Colonic mucosa (tissue), 4 donors: ENCODE results near the gene PLEKHJ1. TPM values are rescaled to one million over a fixed set of nuclear protein-coding genes. Genes with fewer than 3 reads are reported as not detected.

Source experiments
- DNase-seq: peaks from one replicate; pipeline ENCODE4 v3.0.0-alpha.2; 2020
- H3K27ac ChIP-seq: fragments of 200-600 bp; one replicate; pipeline ENCODE4 v1.8.0; 2021
- H3K27me3 ChIP-seq: fragments of 200-600 bp; one replicate; pipeline ENCODE4 v1.8.0; 2021
- H3K36me3 ChIP-seq: fragments of 200-600 bp; one replicate; pipeline ENCODE4 v1.8.0; 2021
- H3K4me1 ChIP-seq: fragments of 200-600 bp; one replicate; pipeline ENCODE4 v1.8.0; 2021; ENCODE audit warnings: mild to moderate bottlenecking
- H3K4me3 ChIP-seq: fragments of 200-600 bp; one replicate; pipeline ENCODE4 v1.8.0; 2021
- H3K9ac ChIP-seq, 2 donors: one replicate each; pipeline ENCODE4 v1.7.0; 2013; ENCODE audit warnings: control low read depth in 2 of 2, low read depth in 2 of 2, low read length in 2 of 2
- H3K9me3 ChIP-seq: fragments of 200-600 bp; one replicate; pipeline ENCODE4 v1.8.0; 2021
- intact Hi-C: fragments of 100-400 bp; cut with DNase I; formaldehyde crosslinking; loops from one replicate; pipeline ENCODE4 v1.14.1; 2022
- total RNA-seq, 2 donors: library from RNA; stranded (reverse); fragmentation: NEBNext Ultra II Directional in 1 of 2; extraction: Animal tissue kit (Norgen Biotek cat#: 25700) in 1 of 2; gene quantifications; one replicate each; pipeline ENCODE4 v1.2.1, GENCODE V29; 2021
- TF ChIP-seq, protein P1 (sequence below): fragments of 200-600 bp; IDR thresholded peaks from one replicate; pipeline ENCODE4 v1.8.0; 2022; ENCODE audit warnings: antibody characterized with exemption, mild to moderate bottlenecking
- donor health status: healthy.
- donor health status: DM: no; HTN: no; CAD: no.
- donor health status: DM: no; HTN: no; CAD: no.

Gene PLEKHJ1
- total RNA-seq, 2 donors from 2014 or later: 176 to 238 TPM

DNA sequence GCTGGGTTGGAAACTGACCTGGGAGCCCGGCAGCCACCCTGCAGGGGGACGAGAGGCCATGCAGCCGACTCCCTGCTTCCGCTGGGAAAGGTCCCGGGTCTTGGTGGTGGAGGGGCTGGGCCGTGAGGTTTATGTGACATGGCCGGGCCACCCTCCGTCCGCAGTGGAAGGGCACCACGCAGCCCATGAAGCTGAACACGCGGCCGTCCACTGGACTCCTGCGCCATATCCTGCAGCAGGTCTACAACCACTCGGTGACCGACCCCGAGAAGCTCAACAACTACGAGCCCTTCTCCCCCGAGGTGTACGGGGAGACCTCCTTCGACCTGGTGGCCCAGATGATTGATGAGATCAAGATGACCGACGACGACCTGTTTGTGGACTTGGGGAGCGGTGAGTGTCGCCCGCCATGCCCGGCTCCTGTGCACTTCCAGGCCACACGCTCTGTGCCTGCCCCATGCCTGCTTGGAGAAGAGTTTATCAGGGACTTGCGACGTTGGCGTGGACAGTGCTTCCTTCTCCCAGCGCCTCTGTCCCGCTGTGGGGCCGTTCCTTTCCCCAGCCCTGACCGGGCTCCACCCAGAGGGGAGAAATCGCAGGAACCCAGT lies 45.2 kb downstream of the PLEKHJ1 start:
- H3K27me3 ChIP-seq: no peaks in the 10 kb centered on the region
- H3K4me1 ChIP-seq: no peaks in the 10 kb centered on the region
- H3K36me3 ChIP-seq: peaks cover 8% of the 10 kb centered on the region
- no peak overlapping the region for H3K4me3 ChIP-seq
- H3K9me3 ChIP-seq: no peaks in the 10 kb centered on the region
- TF ChIP-seq, protein P1, sequence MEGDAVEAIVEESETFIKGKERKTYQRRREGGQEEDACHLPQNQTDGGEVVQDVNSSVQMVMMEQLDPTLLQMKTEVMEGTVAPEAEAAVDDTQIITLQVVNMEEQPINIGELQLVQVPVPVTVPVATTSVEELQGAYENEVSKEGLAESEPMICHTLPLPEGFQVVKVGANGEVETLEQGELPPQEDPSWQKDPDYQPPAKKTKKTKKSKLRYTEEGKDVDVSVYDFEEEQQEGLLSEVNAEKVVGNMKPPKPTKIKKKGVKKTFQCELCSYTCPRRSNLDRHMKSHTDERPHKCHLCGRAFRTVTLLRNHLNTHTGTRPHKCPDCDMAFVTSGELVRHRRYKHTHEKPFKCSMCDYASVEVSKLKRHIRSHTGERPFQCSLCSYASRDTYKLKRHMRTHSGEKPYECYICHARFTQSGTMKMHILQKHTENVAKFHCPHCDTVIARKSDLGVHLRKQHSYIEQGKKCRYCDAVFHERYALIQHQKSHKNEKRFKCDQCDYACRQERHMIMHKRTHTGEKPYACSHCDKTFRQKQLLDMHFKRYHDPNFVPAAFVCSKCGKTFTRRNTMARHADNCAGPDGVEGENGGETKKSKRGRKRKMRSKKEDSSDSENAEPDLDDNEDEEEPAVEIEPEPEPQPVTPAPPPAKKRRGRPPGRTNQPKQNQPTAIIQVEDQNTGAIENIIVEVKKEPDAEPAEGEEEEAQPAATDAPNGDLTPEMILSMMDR: no peak
- no peak for DNase-seq
- intact Hi-C loops: no loop called here
- H3K9ac ChIP-seq: no peak overlapping the region
- H3K27ac ChIP-seq: no peak overlapping the region

DNA sequence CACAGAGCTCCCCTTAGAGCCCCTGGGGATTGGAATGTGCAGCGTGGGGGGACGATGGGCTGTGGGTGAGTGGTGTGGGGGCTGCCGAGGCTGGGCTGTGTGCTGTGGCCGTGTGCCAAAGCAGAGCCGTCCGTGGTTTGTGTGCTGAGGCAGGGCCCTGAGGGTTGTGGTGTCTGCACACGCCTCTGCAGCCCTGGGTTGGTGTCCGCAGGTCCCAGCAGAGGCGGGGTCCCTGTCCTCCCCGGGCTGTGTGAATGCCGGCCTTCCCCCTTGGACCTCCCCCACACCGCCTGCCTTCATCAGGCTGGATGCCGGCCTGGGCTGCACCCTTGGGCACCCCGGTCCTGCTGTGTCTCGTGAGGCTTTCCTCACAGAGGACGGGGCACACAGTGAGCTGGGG lies 46.2 kb downstream of the PLEKHJ1 start:
- Histone ChIP-seq H3K9me3 (no peaks in the 10 kb centered on the region), H3K36me3 (peaks cover 8% of the 10 kb centered on the region), H3K4me1 (no peaks in the 10 kb centered on the region), H3K9ac (no peak overlapping the region), H3K27ac (no peak overlapping the region), H3K27me3 (no peaks in the 10 kb centered on the region), H3K4me3 (no peak overlapping the region)
- TF ChIP-seq, protein P1: no peak
- DNase-seq: no peak
- intact Hi-C loops: no loop called here

DNA sequence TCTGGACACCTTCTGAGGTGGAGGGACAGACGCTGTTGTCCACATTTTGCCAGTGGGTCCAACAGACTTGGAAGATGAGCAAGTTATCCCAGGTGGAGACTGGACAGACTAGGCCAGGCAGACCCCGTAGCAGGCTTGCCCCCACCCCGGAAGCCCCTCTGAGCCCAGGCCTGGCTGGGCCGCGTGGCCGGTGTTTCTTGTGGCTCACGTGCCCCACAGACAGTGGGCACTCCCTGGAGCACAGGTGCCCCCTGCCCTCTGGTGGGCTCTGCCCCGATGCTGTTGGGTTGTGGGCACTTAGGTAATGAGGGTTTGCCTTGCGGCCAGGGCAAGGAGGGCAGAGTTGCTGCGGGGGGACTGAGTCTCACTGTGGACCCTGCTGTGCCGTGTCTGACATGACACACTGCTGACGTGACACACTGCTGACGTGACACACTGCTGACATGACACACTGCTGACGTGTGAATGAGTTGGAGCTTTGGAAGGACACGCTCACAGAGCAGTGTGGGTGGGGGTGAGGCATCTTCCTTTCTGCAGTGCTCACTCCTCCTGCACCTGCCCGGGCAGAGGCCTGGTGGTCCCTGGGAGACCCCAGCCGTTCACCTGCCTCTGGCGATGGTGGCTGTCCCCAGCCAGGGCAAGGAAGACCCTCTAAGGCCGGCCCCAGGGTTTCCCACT lies 47.3 kb downstream of the PLEKHJ1 start:
- Histone ChIP-seq H3K27ac (no peak overlapping the region), H3K4me1 (no peaks in the 10 kb centered on the region), H3K36me3 (peaks cover 8% of the 10 kb centered on the region), H3K27me3 (no peaks in the 10 kb centered on the region), H3K9ac (no peak overlapping the region), H3K4me3 (no peak overlapping the region), H3K9me3 (no peaks in the 10 kb centered on the region)
- intact Hi-C loops: no loop called here
- DNase-seq: no peak
- TF ChIP-seq, protein P1: no peak

DNA sequence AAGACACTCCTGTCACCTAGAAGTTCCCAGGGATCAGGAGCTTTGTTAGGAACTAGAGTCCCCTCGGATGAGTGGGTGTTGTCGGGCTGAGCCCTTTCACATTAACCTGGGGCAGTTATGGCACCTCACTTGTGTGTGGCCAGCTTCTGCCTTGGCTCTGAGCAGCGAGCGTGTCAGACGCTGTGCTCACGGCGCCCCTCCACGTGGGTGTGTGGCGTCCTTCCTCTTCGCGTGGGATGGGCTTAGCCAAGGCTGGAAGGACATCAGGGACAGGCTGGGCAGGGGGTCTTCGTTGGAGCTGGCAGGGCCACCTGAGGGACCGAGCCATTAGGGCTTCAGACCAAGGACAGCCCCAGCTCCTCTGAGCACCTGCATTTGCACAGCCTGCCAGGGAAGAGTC lies 49.0 kb downstream of the PLEKHJ1 start:
- H3K9ac ChIP-seq: no peak overlapping the region
- no peaks in the 10 kb centered on the region for H3K9me3 ChIP-seq
- H3K27ac ChIP-seq: no peak overlapping the region
- H3K4me3 ChIP-seq: no peak overlapping the region
- H3K4me1 ChIP-seq: no peaks in the 10 kb centered on the region
- TF ChIP-seq, protein P1: no peak
- H3K27me3 ChIP-seq: no peaks in the 10 kb centered on the region
- DNase-seq: no peak
- intact Hi-C loops: no loop called here
- H3K36me3 ChIP-seq: peaks cover 8% of the 10 kb centered on the region

DNA sequence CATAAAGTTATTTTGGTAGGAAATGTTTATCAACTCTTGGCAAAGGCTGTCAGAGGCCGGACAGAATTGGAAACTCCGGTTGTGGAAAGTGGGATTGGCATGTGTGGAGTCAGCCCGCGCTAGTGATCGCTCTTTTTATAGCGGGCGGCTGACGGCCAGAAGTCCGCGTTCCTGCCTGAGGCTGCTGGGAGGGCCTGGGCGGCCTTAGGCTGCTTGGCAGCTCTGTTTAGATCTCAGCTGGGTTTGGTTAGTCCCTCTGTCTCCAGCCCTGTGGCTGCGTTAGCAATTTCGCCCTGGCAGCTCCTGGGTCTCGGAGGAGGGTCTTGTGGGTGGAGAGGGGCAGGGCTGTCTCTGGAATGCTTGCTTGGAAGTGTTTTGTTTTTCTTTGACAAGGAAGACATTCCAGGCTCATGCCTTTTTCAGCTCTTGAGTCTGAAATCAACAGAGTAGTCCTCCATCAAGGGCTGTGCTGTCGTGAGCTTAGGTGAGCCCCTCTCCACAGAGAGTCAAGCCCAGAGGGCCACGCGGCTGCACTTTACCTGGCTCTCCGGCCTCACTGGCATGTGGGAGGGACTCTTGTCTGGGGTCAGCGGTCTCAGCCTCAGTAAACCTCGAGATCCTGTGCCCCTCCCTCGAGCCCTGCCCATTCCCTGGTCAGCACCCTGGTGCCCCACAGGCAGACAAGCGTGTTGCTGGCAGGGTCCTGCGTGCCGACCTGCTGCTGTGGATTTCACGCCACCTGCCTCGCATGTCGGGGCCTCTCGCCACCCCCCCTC lies 49.9 kb downstream of the PLEKHJ1 start:
- TF ChIP-seq, protein P1: no peak
- Histone ChIP-seq H3K9ac (peak overlapping the region in 1 of 2 donors; percentile 40), H3K27ac (peak overlapping the region; percentile 41), H3K4me3 (no peak overlapping the region), H3K9me3 (no peaks in the 10 kb centered on the region), H3K36me3 (peaks cover 8% of the 10 kb centered on the region), H3K4me1 (no peaks in the 10 kb centered on the region), H3K27me3 (no peaks in the 10 kb centered on the region)
- intact Hi-C loops: no loop called here
- DNase-seq: peak; percentile 52
